HG03060 (cell line): Measurements from ENCODE around the gene TMEFF2.

Experiments used
- ATAC-seq: cut with Tn5 transposase; IDR thresholded peaks from one replicate; pipeline ENCODE4 v1.9.1; 2021; ENCODE audit warnings: low read depth, moderate number of reproducible peaks; ENCODE audit not compliant: unreplicated experiment

Gene TMEFF2

DNA sequence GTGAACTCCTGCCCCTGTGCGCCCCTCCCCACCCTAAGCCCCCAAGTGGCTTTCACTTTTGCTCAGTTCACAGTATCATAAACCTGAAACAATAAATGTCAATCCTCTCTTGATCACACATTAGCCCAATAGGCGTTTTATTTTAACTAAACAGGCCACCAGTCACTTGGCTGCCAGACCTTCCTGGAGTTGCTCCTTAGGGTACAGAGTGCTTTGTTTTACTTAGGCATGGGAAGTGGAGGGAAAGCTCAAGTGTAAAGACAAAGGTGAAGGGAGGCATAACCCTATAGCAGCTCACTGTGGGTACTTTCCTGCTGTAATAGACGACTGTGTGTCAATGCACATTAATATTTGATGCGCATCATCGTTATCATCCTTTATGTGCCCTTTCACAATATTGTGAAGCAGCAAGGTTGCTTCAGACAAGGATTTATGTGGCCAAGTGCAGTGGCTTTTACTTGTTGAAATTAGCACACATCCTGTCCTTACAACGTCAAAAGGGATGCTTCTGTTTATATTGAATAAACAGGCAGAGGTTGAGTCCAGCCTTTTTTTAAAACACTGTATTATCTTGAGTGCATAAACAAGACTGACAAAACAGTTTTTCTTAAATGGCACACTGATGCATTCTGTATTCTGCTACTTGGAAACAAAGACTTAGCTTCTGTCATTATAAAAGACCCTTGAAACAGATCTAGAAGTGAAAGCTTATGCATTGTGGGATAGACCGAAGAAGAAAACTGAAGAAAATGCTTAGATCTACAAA lies 168.5 kb downstream of the TMEFF2 start:
- no peak for ATAC-seq

DNA sequence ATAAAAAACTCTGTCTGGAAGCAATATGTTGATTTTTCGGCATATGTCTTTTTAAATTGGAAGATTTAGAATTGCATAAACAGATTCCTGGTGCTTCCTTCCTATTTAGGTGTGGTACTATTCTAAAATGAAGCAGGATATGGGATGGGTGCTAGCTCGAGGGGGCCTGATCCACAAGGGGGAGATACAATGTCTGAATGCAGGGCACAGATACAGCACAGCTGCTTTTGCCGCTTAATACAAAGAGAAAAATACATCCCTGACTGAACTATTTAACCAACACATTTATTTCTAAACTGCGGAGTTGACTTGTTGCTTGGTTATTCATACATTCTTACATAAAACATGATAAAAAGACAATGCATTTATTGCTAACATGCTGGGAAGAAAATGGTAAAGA lies 169.1 kb downstream of the TMEFF2 start:
- no peak for ATAC-seq

GRCh38 chr2:192023006-192023405 lies 171.7 kb downstream of the TMEFF2 start:
- no peak for ATAC-seq

DNA sequence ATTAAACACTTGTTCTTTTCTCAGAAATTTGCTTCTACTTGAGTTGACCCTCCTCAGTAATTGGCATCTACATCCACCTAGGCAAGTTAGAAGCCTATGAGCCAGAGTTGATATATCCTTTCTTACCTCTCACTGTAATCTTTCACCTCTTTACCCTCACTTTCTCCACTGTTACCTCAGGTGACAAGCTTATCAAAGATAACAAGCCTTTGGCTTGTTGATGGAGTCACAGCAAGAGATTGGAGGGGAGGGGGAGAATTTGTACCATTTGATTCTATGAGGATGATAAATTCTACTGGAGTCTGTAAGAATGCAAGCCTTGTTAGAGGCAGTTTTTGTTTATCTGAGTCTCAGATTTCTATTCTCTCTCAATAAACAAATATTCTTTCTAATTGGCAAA lies 176.9 kb downstream of the TMEFF2 start:
- ATAC-seq = no peak

GRCh38 chr2:192016265-192016664 lies 178.5 kb downstream of the TMEFF2 start:
- ATAC-seq = no peak

DNA sequence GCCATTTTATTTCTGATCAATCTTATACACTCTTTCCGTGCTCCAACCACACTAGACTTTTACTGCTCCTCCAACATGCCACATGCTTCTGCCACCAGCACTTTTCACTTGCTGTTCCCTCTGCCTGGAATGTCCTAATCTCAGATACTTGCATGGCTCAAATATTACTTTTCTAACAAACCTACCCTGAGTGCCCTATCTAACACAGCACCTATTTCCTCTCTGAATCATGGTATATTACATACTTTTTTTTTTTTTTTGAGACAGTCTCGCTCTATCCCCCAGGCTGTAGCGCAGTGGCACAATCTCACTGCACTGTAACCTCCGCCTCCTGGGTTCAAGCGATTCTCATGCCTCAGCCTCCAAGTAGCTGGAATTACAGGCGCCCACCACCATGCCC lies 181.5 kb downstream of the TMEFF2 start:
- ATAC-seq = no peak

- ATAC-seq = no peak
These were observed 183.5 kb downstream of the TMEFF2 start for GRCh38 chr2:192011196-192011595.

- no peak for ATAC-seq
These were observed 184.7 kb downstream of the TMEFF2 start for GRCh38 chr2:192010073-192010472.

DNA sequence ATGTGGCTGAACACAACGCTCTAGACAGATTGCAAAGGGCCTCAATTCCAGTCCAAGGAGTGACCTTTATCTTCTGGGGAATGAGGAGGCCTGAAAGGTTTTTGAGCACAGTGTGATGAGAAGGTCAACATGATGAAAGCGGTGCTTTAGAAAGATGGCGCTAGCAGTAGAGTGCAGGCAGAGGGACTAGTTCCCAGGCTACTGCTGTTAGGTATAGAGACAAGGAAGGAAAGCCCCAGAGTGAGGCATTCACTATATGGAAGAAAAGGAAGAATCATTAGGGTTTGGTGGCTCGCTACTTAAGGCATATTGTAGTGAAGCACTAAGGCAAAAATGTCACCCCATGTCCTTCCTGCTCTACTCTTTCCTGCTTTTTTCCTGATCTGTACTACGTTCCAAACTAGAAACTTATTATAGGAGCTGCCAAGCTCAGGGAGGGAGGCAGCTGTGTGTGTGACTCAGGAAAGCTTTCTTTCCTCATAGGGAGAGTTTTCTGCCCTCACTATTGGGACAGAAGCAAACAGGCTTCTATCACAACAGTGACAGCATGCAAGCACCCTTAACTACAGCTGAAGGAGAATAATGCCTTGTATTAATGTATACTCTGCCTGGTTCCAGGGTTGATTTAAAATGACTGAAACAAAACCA lies 187.0 kb downstream of the TMEFF2 start:
- no peak for ATAC-seq

DNA sequence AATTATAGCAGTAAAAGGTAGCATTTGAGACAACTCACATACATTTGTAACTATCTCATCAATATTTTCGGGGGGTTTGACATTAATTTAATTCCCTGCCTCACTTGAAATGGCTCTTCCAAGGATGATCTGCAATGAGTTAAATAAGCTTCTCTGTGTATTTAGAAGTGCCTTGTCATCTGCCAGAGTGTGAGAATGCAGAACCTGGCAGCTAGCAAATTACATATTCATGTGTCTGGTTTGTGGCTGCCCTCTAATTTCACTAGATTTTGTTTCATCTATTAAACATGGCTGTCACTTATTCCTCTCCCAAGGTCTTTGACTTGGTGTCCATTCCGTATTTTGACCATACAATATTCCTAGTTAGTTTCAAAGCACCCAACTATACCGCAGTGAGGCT lies 189.5 kb downstream of the TMEFF2 start:
- ATAC-seq = no peak

DNA sequence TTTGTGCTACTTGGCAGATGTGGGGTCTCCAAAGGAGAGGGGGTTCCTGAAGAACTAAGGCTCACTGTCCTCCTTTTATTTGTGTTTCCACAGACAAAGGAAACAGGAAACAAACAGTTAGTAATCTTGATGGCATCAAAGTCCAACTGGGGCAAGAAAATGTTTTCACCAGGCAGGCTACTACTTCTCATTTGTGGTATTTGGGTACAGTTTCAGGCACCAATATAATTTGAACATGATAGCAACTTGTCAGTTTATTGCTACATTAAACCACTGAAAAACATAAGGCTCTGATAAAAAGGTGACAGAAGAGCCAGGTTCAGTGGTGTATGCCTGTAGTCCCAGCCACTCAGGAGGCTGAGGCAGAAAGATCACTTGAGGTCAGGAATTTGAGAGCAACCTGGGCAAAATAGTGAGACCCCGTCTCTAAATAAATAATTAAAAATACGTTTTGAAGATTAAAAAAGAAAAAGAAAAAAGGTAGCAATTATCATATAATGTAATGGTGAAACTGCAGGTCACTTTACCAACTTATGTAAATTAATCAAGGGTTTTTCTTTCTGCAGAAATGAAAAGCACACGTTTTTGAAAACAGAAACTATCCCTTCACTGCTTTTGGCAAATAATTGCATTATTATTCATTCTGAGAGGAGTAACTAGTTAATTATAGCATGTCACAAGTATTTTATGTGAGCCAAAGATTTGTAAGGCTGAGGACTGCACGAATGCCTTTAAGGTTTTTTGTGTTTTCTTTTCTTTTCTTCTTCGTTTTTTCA lies 190.4 kb downstream of the TMEFF2 start:
- peak; percentile 56 for ATAC-seq

DNA sequence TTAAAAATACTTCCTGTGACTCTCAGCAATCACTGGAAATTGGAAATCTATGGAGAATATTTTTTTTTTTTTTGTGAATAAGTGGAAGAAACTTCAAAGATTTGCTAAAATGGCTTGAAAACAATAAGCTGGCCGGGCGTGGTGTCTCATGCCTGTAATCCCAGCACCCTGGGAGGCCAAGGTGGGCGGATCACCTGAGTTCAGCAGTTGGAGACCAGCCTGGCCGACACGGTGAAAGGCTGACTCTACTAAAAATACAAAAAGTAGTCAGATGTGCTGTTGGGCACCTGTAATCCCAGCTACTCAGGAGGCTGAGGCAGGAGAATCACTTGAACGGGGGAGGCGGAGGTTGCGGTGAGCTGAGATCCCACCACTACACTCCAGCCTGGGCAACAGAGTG lies 192.3 kb downstream of the TMEFF2 start:
- no peak for ATAC-seq

DNA sequence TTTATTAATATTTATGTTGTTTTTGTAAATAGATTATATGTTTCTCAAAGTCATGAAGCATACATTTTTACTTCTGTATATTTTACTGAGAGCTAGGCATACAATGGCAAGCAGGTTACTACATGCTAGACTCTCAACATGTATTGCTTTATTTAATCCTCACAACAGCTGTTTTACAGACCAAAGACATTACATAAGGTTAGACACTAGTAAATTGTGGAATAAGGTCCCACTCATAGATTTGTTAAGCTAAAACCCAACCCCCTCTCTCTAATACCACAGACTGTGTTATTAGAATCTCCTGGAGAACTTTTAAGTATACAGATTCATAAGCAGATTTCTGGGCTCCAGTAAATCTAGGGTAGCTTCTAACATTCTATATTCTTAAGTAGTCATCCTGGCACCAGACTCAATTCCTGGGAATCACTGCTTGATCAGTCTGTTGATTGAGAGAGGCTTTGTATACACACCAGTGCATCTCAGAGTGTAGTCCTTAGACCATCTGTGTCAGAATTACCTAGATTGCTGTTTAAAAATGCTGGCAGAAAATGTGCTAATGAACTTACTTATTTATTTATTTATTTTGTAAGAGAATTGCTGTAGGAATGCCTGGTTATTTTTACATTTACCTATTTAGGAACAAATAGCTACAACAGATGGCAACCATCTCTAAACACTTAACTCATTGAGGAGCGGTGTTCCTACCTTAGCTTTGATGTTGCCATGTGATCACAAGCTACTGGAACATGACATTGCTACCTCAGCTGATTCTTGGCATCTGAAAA lies 194.3 kb downstream of the TMEFF2 start:
- no peak for ATAC-seq

DNA sequence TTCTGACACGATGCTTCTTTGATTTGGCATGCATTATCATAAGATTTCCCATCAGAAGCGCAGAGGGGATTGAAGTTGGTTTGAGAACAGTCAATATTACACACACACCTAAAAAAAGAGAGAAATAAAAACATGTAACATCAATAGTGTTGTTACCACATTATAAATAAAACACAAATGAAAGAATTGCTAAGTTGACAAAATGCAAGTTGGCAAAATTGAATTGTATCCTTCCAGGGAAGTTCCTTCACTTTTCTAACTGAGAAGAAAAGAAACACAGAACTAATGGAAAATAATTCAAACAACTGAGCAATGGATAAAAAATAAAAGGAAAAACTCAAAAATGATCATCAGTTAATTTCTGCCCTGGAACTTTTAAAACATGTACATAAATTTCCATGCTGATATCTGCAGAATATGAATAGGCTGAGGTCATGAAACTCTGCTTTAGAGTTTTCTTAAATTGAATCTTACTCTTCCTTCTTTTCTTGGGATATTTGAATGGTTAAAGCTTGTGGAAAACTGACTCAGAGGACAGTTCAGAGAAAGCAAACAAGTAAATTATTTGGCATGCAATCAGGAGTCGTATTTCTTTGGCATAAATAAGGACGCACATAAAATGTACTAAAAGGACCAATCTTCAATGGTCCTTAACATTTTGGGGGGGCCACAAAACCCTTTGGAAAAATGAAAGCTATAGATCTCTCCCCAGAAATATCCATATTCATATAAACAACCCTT lies 195.5 kb downstream of the TMEFF2 start:
- no peak for ATAC-seq

DNA sequence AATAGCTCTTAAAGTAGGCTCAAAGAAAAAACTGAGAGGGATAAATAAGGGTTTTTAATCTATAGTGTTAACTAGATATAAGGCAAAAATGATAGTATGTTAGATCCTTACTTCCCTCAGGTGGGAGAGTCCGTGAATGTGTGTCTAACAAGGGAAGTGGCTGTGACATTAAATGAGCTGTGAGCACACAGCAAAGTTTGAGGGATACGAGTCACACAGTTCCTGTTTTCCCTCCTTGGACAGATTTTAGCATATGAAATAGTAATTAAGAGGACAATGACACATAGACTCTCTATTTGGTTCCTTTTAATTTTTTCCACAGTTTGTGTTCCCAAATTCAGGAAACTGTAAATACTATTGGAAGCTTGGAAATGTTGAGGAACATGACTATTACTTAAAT lies 199.4 kb downstream of the TMEFF2 start:
- no peak for ATAC-seq

GRCh38 chr2:191994749-191995148 lies 200.0 kb downstream of the TMEFF2 start:
- ATAC-seq = no peak

- no peak for ATAC-seq
These were observed 203.3 kb downstream of the TMEFF2 start for GRCh38 chr2:191991442-191991841.

DNA sequence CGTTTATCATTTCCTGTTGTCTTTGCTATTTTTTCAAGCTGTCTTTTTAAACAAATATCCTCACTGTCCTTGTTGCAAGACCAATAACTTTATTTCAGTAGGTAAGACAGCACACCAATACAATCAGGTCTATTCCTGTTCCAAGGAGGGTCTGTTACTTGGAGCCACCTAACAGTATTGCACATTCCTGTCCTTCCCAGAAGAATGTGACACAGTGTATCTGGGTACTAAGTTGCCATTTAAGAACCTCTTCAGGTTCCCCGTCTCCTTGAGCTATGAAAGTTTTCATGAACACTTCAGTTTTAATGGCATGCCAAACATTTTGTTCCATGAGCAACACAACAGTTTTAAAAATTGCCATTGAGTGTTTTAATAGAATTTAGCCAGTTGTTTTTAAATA lies 209.0 kb downstream of the TMEFF2 start:
- no peak for ATAC-seq

DNA sequence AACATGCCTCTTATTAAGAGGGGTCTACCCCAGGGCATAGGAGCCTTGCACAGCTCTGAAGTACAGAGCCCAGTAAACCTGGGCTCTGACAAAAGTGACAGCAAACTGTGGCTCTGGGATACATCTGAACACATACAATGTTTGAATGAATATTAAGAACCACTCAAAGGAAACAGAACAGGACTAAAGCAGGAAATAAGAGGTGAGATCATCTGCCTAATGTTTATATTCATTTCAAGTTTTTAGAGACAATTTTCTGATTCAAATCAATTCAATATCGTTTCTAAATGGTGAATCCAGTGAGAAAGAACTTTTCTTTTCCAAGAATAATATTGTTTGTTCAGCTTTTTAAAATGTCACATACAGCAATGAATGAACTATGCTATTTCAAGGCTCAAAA lies 211.1 kb downstream of the TMEFF2 start:
- no peak for ATAC-seq

DNA sequence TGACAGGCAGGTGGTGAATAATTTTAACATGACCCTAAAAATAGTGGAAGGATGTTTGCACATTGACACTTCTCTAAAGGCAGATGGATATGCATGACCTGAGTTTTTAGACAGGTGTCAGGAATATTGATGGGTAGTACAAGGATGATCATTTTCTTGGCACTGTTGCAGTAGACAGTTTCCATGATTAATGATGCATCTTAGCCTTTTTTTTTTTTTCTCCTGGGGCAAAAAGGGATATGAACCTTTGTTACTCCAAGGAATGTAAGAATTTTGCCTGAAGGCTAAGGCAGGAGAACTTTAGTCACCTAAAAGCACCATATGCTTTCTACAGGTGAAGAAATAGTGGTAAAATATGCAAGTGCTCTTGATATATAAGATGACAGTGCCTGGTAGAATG lies 211.5 kb downstream of the TMEFF2 start:
- no peak for ATAC-seq
